Measurements from ENCODE around the gene NCOA1. TPM values are rescaled to one million over a fixed set of nuclear protein-coding genes. Genes with fewer than 3 reads are reported as not detected.

The NCOA1 gene
- total RNA-seq, 1 donor from 2014 or later: 11.0 TPM

GRCh38 chr2:24704692-24705091, 213.6 kb downstream of the NCOA1 start:
- no peak for DNase-seq (ENCODE audit: low read depth)
- TF ChIP-seq CTCF (conservative IDR thresholded peaks at IDR 0.05; ENCODE audit: low read depth, low read length): no peak
- H3K4me3 ChIP-seq (ENCODE audit: low read depth, low read length): no peak overlapping the region

GRCh38 chr2:24707143-24707542, 216.1 kb downstream of the NCOA1 start:
- H3K4me3 ChIP-seq (ENCODE audit: low read depth, low read length): no peak overlapping the region
- DNase-seq (ENCODE audit: low read depth): no peak
- no peak for TF ChIP-seq CTCF (conservative IDR thresholded peaks at IDR 0.05; ENCODE audit: low read depth, low read length)

GRCh38 chr2:24708537-24709152, 217.6 kb downstream of the NCOA1 start:
- no peak overlapping the region for H3K4me3 ChIP-seq (ENCODE audit: low read depth, low read length)
- TF ChIP-seq CTCF (conservative IDR thresholded peaks at IDR 0.05; ENCODE audit: low read depth, low read length): no peak
- no peak for DNase-seq (ENCODE audit: low read depth)

GRCh38 chr2:24710806-24711205, 219.8 kb downstream of the NCOA1 start:
- no peak for DNase-seq (ENCODE audit: low read depth)
- no peak for TF ChIP-seq CTCF (conservative IDR thresholded peaks at IDR 0.05; ENCODE audit: low read depth, low read length)
- H3K4me3 ChIP-seq (ENCODE audit: low read depth, low read length): no peak overlapping the region

GRCh38 chr2:24711865-24712264, 220.8 kb downstream of the NCOA1 start:
- no peak for TF ChIP-seq CTCF (conservative IDR thresholded peaks at IDR 0.05; ENCODE audit: low read depth, low read length)
- no peak for DNase-seq (ENCODE audit: low read depth)
- no peak overlapping the region for H3K4me3 ChIP-seq (ENCODE audit: low read depth, low read length)

- no peak for DNase-seq (ENCODE audit: low read depth)
- no peak for TF ChIP-seq CTCF (conservative IDR thresholded peaks at IDR 0.05; ENCODE audit: low read depth, low read length)
- no peak overlapping the region for H3K4me3 ChIP-seq (ENCODE audit: low read depth, low read length)
These were observed 221.2 kb downstream of the NCOA1 start for GRCh38 chr2:24712296-24712695.

GRCh38 chr2:24717263-24717951, 226.4 kb downstream of the NCOA1 start:
- TF ChIP-seq CTCF (conservative IDR thresholded peaks at IDR 0.05; ENCODE audit: low read depth, low read length): no peak
- H3K4me3 ChIP-seq (ENCODE audit: low read depth, low read length): no peak overlapping the region
- DNase-seq (ENCODE audit: low read depth): no peak

All from epithelial cell of proximal tubule (primary cell).